ENCODE measurements around the gene SLC26A2.

The SLC26A2 gene

DNA sequence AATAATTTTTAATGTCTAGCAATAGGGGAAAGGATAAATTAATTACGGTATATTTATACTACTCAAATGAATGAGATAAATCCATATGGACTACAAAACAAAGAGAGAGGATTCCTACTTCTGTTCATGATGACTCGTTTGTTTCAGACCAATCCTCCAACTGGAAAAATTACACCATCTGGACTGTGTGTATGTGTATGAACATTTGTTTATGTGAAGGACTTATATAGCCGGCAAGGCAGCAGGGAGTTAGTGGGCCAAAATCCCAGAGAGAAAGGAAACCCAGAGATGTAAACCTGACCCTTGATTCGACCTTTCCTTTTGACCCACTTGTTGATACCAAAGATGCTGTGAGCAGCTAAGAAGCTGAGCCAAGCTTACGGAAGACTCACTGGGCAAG lies 36.1 kb upstream of the SLC26A2 start:
- FAIRE-seq (no peak), DNase-seq (ENCODE audit: insufficient read length) (no peak)
- TF ChIP-seq POLR2AphosphoS5 (IDR thresholded peaks at IDR 0.05; ENCODE audit: low read depth, low read length) = no peak
- no peak for TF ChIP-seq TAF1 (IDR thresholded peaks at IDR 0.05; ENCODE audit: borderline replicate concordance, low read depth, low read length)
- TF ChIP-seq POLR2A (IDR thresholded peaks at IDR 0.05; ENCODE audit: low read depth, low read length) = no peak

GRCh38 chr5:149930043-149930748 lies 30.4 kb upstream of the SLC26A2 start:
- TF ChIP-seq POLR2AphosphoS5 (IDR thresholded peaks at IDR 0.05; ENCODE audit: low read depth, low read length) (no peak), POLR2A (IDR thresholded peaks at IDR 0.05; ENCODE audit: low read depth, low read length) (no peak), TAF1 (IDR thresholded peaks at IDR 0.05; ENCODE audit: borderline replicate concordance, low read depth, low read length) (no peak)
- DNase-seq (ENCODE audit: insufficient read length) (no peak), FAIRE-seq (no peak)

DNA sequence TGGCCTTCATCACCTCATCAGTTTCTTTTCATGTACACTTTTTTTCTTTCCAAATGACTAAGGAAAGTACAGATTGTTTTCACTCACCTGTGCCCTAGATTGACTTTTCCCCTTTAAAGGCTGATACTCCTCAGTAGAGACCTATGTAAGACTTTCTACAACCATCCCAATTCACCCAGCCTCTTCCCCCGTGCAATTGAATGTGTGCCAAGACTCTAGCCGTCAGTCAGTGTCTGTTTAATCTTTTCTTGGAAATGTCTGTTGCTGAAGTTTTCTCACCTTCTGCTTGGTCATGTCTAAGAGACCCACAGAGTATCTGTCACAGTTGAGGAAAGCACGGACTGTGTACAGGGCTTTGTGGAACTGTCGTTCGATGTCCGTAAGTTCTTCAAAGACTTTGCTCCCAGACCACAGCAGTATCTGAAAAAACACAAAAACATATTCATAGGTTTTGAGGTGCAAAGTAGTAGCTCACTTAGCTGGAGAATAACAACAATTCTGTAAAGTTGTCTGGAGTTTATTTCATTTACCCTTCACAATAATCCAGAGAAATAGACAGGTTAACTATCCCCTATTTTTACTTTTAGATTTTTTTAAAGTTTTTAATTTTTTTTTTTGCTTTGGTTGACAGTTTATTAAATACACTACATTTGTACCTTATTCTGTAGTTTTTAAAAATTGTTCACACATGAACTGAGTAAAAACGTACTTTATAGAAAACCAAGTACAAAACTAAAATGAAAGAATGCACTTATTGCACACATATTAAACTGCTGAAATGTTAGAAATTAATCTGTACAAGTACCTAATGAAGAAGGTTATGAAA lies 29.6 kb upstream of the SLC26A2 start:
- no peak for DNase-seq (ENCODE audit: insufficient read length)
- FAIRE-seq = no peak
- TF ChIP-seq POLR2A (IDR thresholded peaks at IDR 0.05; ENCODE audit: low read depth, low read length) (no peak), POLR2AphosphoS5 (IDR thresholded peaks at IDR 0.05; ENCODE audit: low read depth, low read length) (no peak), TAF1 (IDR thresholded peaks at IDR 0.05; ENCODE audit: borderline replicate concordance, low read depth, low read length) (no peak)

- FAIRE-seq (peak; percentile 50), DNase-seq (ENCODE audit: insufficient read length) (no peak)
- no peak for TF ChIP-seq POLR2AphosphoS5 (IDR thresholded peaks at IDR 0.05; ENCODE audit: low read depth, low read length)
These were observed 28.5 kb upstream of the SLC26A2 start for GRCh38 chr5:149931992-149932436.

DNA sequence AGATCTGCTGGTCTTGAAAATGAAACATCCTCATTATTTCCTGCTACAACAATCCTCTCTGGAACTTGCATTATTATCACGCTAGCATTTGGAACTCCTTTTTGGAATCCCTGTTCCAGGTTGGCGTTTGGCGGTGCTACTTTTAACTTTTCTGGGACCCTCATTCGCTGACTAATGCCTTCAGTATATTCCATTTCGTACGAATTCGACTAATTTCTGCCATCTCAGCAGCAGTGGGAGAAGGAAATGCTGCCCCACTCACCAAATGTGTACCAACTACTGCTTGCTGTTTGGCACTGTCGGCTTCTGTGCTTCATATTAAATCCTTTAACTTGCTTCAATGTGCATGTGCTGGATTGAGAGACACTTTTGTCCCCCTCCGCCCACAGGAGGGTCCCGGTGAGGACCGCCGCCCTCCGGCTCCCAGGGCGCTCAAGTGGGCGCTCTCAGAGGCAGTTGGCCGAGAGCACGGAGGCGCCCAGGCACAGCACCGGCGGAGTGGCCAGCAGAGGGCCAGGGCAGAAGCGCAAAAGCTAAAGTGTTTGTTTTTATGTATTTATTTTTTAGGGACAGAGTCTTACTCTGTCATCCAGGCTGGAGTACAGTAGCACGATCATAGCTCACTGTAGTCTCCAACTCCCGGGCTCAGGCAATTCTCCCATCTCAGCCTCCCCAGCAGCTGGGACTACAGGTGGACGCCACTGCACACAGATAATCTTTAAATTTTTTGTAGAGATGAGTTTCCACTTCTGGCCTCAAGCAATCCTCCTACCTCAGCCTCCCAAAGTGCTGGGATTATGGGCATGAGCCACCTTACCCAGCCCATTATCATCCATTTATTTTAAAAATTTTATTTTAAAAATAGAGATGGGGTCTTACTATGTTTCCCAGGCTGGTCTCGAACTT lies 27.9 kb upstream of the SLC26A2 start:
- FAIRE-seq = no peak
- no peak for DNase-seq (ENCODE audit: insufficient read length)
- no peak for TF ChIP-seq TAF1 (IDR thresholded peaks at IDR 0.05; ENCODE audit: borderline replicate concordance, low read depth, low read length)
- no peak for TF ChIP-seq POLR2AphosphoS5 (IDR thresholded peaks at IDR 0.05; ENCODE audit: low read depth, low read length)
- TF ChIP-seq POLR2A (IDR thresholded peaks at IDR 0.05; ENCODE audit: low read depth, low read length) = no peak

DNA sequence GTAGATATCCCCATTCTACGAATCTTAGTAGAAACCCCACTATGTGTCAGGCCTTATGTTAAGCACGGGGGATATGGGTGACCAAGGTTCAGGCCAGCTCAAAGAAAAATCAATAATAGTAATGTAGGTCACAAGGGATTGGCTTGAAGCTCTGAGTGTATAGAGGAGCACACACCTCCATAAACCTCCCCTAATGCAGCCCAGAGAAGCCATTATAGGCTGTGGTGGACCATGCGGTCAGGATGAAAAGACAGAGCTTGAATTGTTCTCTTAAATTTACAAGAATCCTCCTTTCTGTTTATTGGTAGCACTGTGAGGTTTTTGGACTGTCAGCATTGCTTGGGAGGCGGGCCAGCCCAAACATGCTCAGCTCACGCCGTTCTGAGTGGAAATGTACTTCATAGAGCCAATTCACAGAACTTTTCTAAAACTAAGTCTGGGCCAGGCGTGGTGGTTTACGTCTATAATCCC lies 25.1 kb upstream of the SLC26A2 start:
- no peak for FAIRE-seq
- no peak for TF ChIP-seq POLR2AphosphoS5 (IDR thresholded peaks at IDR 0.05; ENCODE audit: low read depth, low read length)
- no peak for TF ChIP-seq POLR2A (IDR thresholded peaks at IDR 0.05; ENCODE audit: low read depth, low read length)
- TF ChIP-seq TAF1 (IDR thresholded peaks at IDR 0.05; ENCODE audit: borderline replicate concordance, low read depth, low read length) = no peak
- DNase-seq (ENCODE audit: insufficient read length) = no peak

DNA sequence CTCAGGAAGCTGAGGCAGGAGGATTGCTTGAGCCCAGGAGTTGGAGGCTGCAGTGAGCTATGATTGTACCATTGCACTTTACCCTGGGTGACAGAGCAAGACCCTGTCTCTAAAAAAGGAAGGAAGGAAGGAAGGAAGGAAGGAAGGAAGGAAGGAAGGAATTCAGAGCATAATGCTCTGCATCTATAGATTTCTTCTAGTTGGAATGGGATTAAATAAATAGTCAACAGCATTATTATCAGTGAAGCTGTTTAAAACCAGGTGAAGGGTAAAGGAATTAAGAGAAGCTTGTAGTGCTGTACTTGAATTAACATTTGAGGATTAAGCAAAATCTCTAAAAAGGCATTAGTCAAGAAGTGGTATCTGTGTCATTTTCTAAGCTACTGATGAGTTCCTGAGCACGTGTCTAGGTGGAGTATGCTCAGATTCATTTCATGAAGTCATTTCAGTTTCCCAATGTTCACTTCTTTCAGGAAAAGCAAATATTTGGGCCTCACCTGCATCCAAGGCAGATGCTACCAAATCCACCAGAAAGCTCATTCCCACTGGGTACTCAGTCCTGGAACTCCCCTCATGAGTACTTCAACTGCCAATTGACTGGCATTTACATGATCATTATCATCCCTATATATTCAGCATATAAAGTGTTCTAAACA lies 24.4 kb upstream of the SLC26A2 start:
- TF ChIP-seq POLR2A (IDR thresholded peaks at IDR 0.05; ENCODE audit: low read depth, low read length) (no peak), TAF1 (IDR thresholded peaks at IDR 0.05; ENCODE audit: borderline replicate concordance, low read depth, low read length) (no peak), POLR2AphosphoS5 (IDR thresholded peaks at IDR 0.05; ENCODE audit: low read depth, low read length) (no peak)
- FAIRE-seq = no peak
- DNase-seq (ENCODE audit: insufficient read length) = no peak

DNA sequence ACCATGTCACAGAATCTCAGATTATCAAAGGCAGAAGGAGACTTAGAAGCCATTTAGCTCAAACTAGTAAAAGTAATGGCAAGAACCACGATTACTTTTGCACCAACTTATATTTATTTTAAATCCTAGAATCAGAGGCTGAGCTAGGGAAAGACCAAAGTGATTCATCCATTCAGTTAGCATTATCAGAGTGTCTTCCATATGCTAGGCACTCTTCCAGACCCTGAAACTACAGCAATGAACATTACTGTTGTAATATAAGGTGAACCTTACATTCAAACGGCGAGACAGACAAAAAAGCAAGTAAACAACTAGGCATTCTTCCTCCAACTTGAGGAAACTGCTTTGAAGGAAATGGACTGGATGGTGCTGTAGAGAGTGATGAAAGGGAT lies 23.9 kb upstream of the SLC26A2 start:
- no peak for DNase-seq (ENCODE audit: insufficient read length)
- TF ChIP-seq TAF1 (IDR thresholded peaks at IDR 0.05; ENCODE audit: borderline replicate concordance, low read depth, low read length) (no peak), POLR2AphosphoS5 (IDR thresholded peaks at IDR 0.05; ENCODE audit: low read depth, low read length) (no peak), POLR2A (IDR thresholded peaks at IDR 0.05; ENCODE audit: low read depth, low read length) (no peak)
- no peak for FAIRE-seq

- TF ChIP-seq POLR2A (IDR thresholded peaks at IDR 0.05; ENCODE audit: low read depth, low read length) (no peak), POLR2AphosphoS5 (IDR thresholded peaks at IDR 0.05; ENCODE audit: low read depth, low read length) (no peak), TAF1 (IDR thresholded peaks at IDR 0.05; ENCODE audit: borderline replicate concordance, low read depth, low read length) (no peak)
- FAIRE-seq = no peak
- DNase-seq (ENCODE audit: insufficient read length) = no peak
These were observed 22.9 kb upstream of the SLC26A2 start for GRCh38 chr5:149937610-149938009.

GRCh38 chr5:149938279-149938678 lies 22.3 kb upstream of the SLC26A2 start:
- FAIRE-seq = no peak
- DNase-seq (ENCODE audit: insufficient read length) = no peak
- no peak for TF ChIP-seq POLR2A (IDR thresholded peaks at IDR 0.05; ENCODE audit: low read depth, low read length)
- no peak for TF ChIP-seq TAF1 (IDR thresholded peaks at IDR 0.05; ENCODE audit: borderline replicate concordance, low read depth, low read length)
- no peak for TF ChIP-seq POLR2AphosphoS5 (IDR thresholded peaks at IDR 0.05; ENCODE audit: low read depth, low read length)

All from GM12892 (cell line).